GM11168 (cell line): ENCODE measurements around the gene PARD3.

Source experiments
- in situ Hi-C: fragments of 300-500 bp; cut with MboI; formaldehyde crosslinking; loops from one replicate; pipeline ENCODE4 v1.12.0; 2022; ENCODE audit warnings: low sequenced_read_pairs; ENCODE audit not compliant: unreplicated experiment

Gene PARD3

GRCh38 chr10:34148305-34148657 is 666.8 kb downstream of the PARD3 start:
- in situ Hi-C loops: no loop called here

DNA sequence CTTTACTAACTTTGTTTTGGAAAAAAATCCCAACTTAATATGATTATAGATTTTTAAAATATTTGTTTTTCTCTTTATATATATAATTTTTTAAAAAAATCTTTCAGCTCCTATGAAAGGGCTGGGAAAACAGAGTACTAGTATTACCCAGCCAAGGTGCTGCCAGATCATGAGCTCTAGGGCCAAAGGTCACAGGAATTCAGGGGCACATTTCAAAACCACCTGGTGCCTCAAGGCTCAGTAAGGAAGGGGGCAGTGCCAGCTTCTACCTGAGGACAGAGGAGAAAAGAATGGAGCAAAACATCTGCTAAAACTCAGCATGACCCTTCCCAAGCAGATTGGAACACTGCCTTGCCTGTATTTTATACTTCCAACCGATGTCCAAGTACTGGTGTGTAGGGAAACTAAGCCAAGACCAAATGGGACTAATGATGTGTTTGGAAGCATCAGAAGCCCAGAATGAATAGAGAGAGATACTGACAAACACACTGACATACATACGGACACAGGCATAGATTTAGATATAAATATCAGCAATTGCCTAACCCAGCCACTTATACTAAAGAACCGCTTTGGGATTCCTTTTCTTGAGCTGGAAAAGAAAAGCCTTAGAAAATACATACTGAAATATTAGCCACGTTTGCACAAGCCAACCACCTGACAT is 667.3 kb downstream of the PARD3 start:
- in situ Hi-C loops: no loop called here

GRCh38 chr10:34145715-34146114 is 669.4 kb downstream of the PARD3 start:
- in situ Hi-C loops: no loop called here

GRCh38 chr10:34143466-34143865 is 671.6 kb downstream of the PARD3 start:
- in situ Hi-C loops: no loop called here

- in situ Hi-C loops: no loop called here
Measured at GRCh38 chr10:34141032-34141680, 673.9 kb downstream of the PARD3 start.

DNA sequence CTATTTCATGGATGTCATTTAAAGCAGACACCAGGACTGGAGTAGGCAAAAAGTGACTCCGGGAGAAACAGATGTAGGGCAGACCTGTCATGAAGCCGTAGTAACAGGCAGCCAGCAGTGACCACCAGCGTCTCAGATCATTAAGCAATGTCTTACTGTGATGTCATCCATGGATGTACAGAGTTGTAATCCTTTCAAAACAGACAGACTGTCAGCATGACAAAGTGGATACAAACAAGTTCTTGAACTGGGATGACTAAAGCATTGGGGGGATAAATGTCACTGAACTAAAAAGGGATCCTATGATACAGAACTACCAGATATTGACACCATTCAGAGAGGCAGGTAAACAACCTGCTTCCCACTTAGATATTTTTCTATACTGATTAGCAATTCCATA is 675.5 kb downstream of the PARD3 start:
- in situ Hi-C loops: no loop called here

DNA sequence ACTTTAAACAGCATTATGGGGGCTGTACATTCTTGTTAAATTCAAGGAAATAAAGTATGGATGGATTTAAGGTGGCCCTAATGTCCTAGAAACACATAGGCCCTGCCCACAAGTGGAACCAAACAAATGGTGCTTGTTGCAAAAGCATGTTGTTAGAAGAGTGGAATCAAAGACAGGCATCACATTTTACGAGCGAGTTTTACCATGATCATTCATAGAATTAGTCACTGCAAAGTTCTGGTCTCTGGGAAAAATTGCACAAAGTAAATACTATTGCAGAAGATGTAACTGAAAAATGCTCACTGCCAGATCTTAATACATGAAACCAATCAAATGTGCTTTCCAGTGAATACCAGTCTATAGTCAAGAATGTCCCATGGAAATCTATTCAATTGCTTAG is 677.1 kb downstream of the PARD3 start:
- in situ Hi-C loops: no loop called here

GRCh38 chr10:34137201-34137600 is 677.9 kb downstream of the PARD3 start:
- in situ Hi-C loops: no loop called here

DNA sequence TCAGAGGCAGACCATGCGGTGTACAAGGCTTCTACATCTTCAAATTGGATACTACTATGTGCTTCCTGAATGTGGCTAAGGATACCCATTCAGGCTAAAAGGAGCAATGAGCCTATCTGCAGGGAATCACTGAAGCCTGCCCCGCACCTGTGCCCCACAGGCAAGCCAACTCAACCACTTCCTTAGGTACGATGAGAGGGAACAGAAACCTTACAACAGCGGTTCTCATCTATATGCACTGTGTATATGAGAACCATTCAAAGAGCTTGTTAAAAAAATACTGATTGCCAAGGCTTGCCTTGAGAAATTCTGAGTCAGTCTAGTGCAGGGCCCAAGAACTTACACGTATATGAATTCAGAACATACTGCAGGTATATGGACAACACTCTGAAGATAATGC is 679.6 kb downstream of the PARD3 start:
- in situ Hi-C loops: no loop called here

DNA sequence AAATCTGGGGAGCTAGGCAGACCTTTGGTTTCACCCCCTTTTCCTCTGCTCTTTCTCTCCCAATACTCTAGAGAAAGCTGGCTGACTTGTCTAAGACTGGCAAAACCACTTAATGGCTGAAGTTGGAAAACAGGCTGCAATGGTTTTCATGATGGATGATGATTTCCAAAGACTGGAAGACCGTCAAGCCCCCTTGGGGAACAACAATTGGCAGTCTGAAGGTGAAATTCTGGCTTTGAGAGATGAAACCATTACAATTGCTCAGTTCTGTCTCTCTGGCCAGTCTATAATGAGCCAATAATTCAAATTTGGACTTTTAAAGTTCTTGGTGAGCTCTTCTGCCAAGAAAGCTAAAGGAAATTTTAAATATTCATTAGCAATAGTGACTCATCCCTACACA is 680.5 kb downstream of the PARD3 start:
- in situ Hi-C loops: no loop called here

DNA sequence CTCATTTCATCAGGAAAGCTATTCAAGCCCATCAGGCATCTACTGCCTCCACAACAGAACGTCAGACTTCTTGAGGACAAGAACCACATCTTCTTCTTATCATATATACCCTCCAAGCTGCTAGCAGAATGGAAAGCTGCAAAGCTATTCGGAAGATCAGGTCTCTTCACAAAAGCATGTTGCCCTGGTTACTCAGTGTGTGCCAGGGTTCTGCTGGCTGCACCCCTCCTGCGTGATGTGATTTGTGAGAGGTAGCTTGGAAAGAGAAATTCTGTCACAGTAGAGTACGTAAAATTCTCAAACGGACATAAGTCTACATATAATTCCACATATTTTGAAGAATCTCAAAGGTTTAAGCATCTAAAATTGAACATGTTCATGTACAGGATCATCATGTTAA is 681.7 kb downstream of the PARD3 start:
- in situ Hi-C loops: no loop called here

GRCh38 chr10:34131152-34131551 is 683.9 kb downstream of the PARD3 start:
- in situ Hi-C loops: no loop called here

DNA sequence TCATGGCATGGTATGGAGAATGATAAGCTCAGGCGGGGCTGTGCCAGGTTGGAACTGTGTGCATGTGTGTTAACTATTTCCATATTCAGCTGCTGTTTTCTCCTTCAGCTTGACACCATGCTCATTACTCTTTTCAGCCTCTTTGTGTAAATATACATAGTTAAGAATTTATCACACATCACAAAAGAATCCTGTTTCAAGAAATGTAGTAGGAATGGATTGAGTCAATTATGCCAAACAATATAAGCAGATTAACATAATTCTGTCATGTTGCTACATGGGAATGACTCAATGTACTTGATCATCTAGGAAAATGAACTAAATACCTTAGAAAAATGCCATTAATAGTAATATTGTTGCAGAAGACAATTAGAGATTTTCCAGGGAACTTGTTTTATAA is 687.4 kb downstream of the PARD3 start:
- in situ Hi-C loops: no loop called here

DNA sequence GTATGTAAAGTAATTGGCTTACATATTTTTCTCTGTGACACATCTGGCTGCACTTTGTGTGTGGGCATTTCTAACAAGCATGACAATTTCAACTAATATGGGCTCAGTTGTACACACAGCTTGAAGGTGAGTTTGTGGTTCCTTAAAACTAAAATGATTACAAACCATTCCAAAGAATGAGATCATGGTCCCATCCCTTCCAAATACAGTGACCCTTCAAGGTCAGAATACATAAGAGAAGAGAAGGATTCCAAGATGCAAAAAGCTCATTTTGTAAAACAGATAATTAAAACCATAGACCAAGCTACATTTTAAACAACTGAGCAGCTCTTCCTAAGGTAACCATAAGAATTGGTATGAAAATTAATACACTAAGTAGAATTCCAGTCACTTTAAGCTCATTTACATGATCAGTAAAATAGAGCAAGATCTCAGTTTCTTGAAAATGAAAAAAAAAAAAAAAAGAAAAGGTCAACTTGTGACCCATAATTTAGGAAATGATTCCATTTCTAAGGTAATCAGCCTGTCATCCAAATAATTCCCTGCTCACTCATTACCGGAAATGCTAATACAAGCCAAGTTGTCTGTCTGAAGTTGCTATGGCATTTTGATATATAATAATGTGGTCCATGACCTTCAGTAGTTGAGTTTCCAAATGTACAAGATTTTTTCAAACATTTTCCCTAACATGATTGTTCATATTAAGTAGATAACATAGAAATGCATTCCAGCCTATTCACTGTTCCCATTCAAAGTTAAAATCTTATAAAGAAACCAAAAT is 688.5 kb downstream of the PARD3 start:
- in situ Hi-C loops: no loop called here

- in situ Hi-C loops: no loop called here
Measured at GRCh38 chr10:34125702-34126101, 689.4 kb downstream of the PARD3 start.

DNA sequence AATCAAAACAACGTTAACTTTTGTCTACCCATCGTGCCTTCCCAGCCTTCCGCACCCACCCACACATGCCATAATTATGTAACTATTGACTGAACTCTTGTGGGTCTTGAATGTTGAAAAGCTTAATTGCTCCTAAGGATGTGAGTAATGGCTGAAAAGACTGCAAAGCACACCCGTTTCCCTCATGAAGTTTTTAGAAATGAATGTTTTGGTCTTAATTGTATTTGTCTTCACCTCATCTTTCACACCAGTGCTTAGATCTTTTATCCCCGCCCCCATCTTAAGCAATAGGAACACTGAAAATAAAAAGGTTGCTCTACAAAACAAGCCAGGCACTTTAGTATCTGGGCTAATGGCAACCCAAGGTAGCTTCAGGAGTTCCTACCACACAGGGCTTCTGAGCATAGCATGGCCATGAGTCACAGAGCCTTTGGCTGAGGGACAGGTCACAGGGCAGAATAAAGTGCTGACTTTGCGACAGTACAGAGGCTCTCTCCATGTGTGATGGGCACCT is 690.5 kb downstream of the PARD3 start:
- in situ Hi-C loops: no loop called here

DNA sequence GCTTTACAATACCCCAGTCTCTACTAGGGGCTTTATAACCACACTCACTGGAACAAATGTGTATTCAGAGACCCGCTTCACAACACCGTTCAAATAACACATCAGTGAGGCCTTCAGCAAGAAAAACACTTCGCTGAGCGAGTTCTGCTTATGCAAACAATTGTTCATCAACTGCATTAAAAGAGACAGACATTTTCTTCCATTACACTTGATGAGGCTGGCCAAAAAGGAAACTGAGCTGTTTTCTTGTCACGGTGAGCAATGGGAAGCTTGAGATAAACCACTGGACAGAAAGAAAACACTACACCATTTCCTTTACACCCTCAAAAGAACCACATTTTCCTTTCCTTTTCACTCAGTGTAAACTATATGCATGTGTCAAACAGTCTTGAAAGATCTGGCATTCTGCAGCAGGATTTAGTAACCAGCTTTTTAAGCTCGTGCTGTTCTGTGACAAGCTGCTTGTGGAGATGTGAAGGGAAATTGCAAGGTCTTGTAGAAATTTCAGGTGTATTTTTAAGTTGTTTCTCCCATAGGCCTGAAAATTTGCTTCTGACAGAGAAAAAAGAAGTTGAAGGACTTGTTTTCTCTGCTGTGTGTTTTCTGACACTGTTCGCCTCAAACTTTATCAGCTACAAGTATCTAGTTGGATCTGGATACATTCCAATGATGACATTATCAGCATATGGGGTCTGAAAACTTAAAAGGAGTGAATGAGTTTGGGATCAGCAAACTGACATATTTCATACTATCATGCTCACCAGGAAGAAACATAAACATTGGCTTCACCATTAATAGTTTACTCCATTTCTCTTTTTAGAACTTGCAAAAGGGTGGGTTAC is 693.1 kb downstream of the PARD3 start:
- in situ Hi-C loops: no loop called here

GRCh38 chr10:34121125-34121753 is 693.9 kb downstream of the PARD3 start:
- in situ Hi-C loops: no loop called here

GRCh38 chr10:34119456-34119855 is 695.6 kb downstream of the PARD3 start:
- in situ Hi-C loops: no loop called here

DNA sequence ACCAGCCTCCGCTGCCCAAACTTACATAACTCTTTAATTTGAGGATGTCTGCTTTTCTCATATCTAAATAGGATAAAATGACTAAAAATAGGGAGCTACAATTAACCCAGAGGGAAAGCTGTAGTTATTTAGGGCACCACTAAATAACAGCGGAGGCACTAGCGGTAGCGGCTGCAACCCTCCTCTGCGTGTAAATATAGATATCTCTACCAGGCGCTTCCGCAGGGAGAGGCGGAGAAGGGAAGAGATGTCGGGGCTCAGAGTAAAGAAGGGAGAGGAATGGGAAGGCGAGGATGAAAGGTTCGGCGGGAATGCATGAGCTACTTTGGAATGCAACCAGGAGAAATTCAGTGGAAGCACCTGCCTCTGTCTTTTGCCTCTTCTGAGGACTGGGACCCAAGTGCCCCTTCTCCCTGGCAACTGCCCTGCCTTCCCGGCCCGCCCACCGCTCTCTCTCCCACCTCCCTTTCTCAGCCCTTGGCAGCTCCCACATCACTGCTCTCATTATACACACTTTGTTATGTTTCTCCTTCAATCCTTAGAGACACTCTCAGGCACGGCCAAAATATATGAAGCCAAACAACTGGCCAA is 698.3 kb downstream of the PARD3 start:
- in situ Hi-C loops: no loop called here
